Measurements from ENCODE around the gene KIRREL2. TPM values are rescaled to one million over a fixed set of nuclear protein-coding genes. Genes with fewer than 3 reads are reported as not detected.

KIRREL2 gene
- total and polyA plus RNA-seq, 2 experiments from 2014 or later: 3.6 to 9.9 TPM

GRCh38 chr19:35887197-35887596, 30.5 kb downstream of the KIRREL2 start (continued):
- TF ChIP-seq CREB1 (CRISPR knock-in tag; IDR thresholded peaks at IDR 0.05; ENCODE audit: low read depth) (no peak), EZH2phosphoT487 (IDR thresholded peaks at IDR 0.05; ENCODE audit: unreplicated experiment) (no peak), STAT1 (IDR thresholded peaks at IDR 0.05; ENCODE audit: unreplicated experiment) (no peak), JUNB (IDR thresholded peaks at IDR 0.05; ENCODE audit: unreplicated experiment) (no peak)

- no peak overlapping the region for H3K27ac ChIP-seq (ENCODE audit: low read depth)
- H2AFZ ChIP-seq: no peak overlapping the region
- ATAC-seq (no peak), DNase-seq (ENCODE audit: low spot score) (no peak)
- no peak overlapping the region for H3K4me2 ChIP-seq
- H3K4me3 Mint-ChIP-seq: no peak overlapping the region
- H3K9me2 ChIP-seq (ENCODE audit: insufficient read depth): no peaks in the 10 kb centered on the region
- H3K27ac Mint-ChIP-seq: no peak overlapping the region
- H3K4me1 ChIP-seq (ENCODE audit: insufficient read depth): no peaks in the 10 kb centered on the region
- H3K36me3 Mint-ChIP-seq (ENCODE audit: low read depth): peaks cover 56% of the 10 kb centered on the region
- no peaks in the 10 kb centered on the region for H3K4me1 Mint-ChIP-seq
- H3F3A ChIP-seq (replicated peaks; ENCODE audit: low read depth): 0 out of 2 replicates have a peak, but pooled peaks cover 3% of the 10 kb centered on the region
- no peak overlapping the region for H3K4me3 ChIP-seq
- no peak for TF ChIP-seq CREB1 (CRISPR knock-in tag; IDR thresholded peaks at IDR 0.05; ENCODE audit: low read depth)
- TF ChIP-seq ZNF462 (CRISPR knock-in tag; IDR thresholded peaks at IDR 0.05): no peak
- TF ChIP-seq ETS1 (IDR thresholded peaks at IDR 0.05): no peak
- TF ChIP-seq ZNF331 (CRISPR knock-in tag; IDR thresholded peaks at IDR 0.05; ENCODE audit: low read depth): no peak
- no peak for TF ChIP-seq CTCF (conservative IDR thresholded peaks at IDR 0.05; ENCODE audit: low read depth in 2 of 2)
- no peak for TF ChIP-seq ZNF114 (CRISPR knock-in tag; IDR thresholded peaks at IDR 0.05)
- TF ChIP-seq POLR2AphosphoS5 (IDR thresholded peaks at IDR 0.05; ENCODE audit: low read depth): no peak
- TF ChIP-seq NANOG (IDR thresholded peaks at IDR 0.05; ENCODE audit: borderline replicate concordance): no peak
- TF ChIP-seq JUNB (IDR thresholded peaks at IDR 0.05; ENCODE audit: unreplicated experiment): no peak
- TF ChIP-seq REST (IDR thresholded peaks at IDR 0.05; ENCODE audit: unreplicated experiment): no peak
- no peak for TF ChIP-seq EZH2 (IDR thresholded peaks at IDR 0.05; ENCODE audit: low read depth, unreplicated experiment)
- no peak for TF ChIP-seq EZH2phosphoT487 (IDR thresholded peaks at IDR 0.05; ENCODE audit: unreplicated experiment)
- TF ChIP-seq STAT1 (IDR thresholded peaks at IDR 0.05; ENCODE audit: unreplicated experiment): no peak
- no peaks in the 10 kb centered on the region for H3K27me3 ChIP-seq (ENCODE audit: insufficient read depth)
- peaks cover 13% of the 10 kb centered on the region for H3K27me3 Mint-ChIP-seq (ENCODE audit: insufficient read depth, low read depth, poor library complexity)
- peaks cover 11% of the 10 kb centered on the region; the same call in 1 of the 2 replicates for H3K36me3 ChIP-seq (ENCODE audit: insufficient read depth)
- peaks cover 12% of the 10 kb centered on the region for H4K20me1 ChIP-seq (replicated peaks; ENCODE audit: insufficient read depth)
- no peaks in the 10 kb centered on the region for H3K9me3 Mint-ChIP-seq
- no peaks in the 10 kb centered on the region for H3K79me2 ChIP-seq (replicated peaks; ENCODE audit: insufficient read depth)
Measured at GRCh38 chr19:35888398-35888797, 31.7 kb downstream of the KIRREL2 start.
